Measurements from ENCODE around the gene NPBWR2.

The NPBWR2 gene

GRCh38 chr20:64104667-64105451 lies 2.5 kb downstream of the NPBWR2 start:
- DNase-seq (ENCODE audit: low read depth) = no peak
- H3K4me3 ChIP-seq (ENCODE audit: low read depth, low read length) = no peak overlapping the region
- TF ChIP-seq CTCF (IDR thresholded peaks at IDR 0.05; ENCODE audit: low read depth, low read length, missing control alignments) = no peak

- TF ChIP-seq CTCF (IDR thresholded peaks at IDR 0.05; ENCODE audit: low read depth, low read length, missing control alignments) = no peak
- H3K4me3 ChIP-seq (ENCODE audit: low read depth, low read length) = no peak overlapping the region
- DNase-seq (ENCODE audit: low read depth) = no peak
These were observed 3.3 kb downstream of the NPBWR2 start for GRCh38 chr20:64103871-64104666.

- DNase-seq (ENCODE audit: low read depth) = no peak
- no peak overlapping the region for H3K4me3 ChIP-seq (ENCODE audit: low read depth, low read length)
- TF ChIP-seq CTCF (IDR thresholded peaks at IDR 0.05; ENCODE audit: low read depth, low read length, missing control alignments) = no peak
These were observed 4.6 kb downstream of the NPBWR2 start for GRCh38 chr20:64102647-64103354.

- no peak overlapping the region; the same call in 1 of the 2 replicates for H3K4me3 ChIP-seq (ENCODE audit: low read depth, low read length)
- peak; percentile 68 for TF ChIP-seq CTCF (IDR thresholded peaks at IDR 0.05; ENCODE audit: low read depth, low read length, missing control alignments)
- DNase-seq (ENCODE audit: low read depth) = no peak
These were observed 5.4 kb downstream of the NPBWR2 start for GRCh38 chr20:64101731-64102621.

GRCh38 chr20:64100946-64101688 lies 6.2 kb downstream of the NPBWR2 start:
- H3K4me3 ChIP-seq (ENCODE audit: low read depth, low read length) = no peak overlapping the region
- TF ChIP-seq CTCF (IDR thresholded peaks at IDR 0.05; ENCODE audit: low read depth, low read length, missing control alignments) = no peak
- no peak for DNase-seq (ENCODE audit: low read depth)

- no peak for DNase-seq (ENCODE audit: low read depth)
- H3K4me3 ChIP-seq (ENCODE audit: low read depth, low read length) = no peak overlapping the region
- no peak for TF ChIP-seq CTCF (IDR thresholded peaks at IDR 0.05; ENCODE audit: low read depth, low read length, missing control alignments)
These were observed 6.8 kb downstream of the NPBWR2 start for GRCh38 chr20:64100566-64100888.

Measured in GM12864 (cell line).